Activated naive CD4-positive, alpha-beta T cell treated with anti-CD3 and anti-CD28 coated beads, Interleukin-2, amount 50 U/mL, for 16 hours (primary cell): ENCODE data around the gene MEGF11.
"Not testable (repeated sequence)": the region's sequence is repeated elsewhere in the genome, so short reads cannot be mapped to it uniquely, and the experiment has no call there.

Source experiments
- DNase-seq: peaks from one replicate; pipeline ENCODE4 v3.0.0-alpha.2; 2020

Gene MEGF11

DNA sequence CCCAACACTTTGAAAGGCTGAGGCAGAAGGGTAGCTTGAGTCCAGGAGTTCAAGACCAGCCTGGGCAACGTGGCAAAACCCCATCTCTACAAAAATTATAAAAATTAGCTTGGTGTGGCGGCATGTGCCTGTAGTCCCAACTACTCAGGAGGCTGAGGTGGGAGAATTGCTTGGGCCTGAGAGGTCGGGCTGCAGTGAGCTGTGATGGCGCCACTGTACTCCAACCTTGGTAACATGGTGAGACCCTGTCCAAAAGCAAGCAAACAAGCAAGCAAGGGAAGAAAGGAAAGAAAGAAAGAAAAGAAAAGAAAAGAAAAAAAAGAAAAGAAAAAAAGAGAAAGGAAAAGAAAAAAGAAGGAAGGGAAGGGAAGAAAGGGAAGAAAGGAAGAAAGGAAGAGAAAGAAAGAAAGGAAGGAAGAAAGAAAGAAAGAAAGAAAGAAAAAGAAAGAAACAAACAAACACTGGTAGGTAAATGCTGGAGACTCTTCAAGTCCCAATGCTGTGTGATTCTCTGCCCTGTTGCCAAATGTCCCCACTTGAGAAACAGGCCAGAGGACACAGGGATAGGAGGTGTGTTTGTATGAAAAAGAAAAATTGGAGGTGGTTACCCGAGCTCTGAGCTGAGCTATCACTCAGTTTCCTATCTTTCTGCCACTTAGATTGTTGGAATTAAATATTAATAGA lies 263.1 kb downstream of the MEGF11 start:
- DNase-seq, result no peak

DNA sequence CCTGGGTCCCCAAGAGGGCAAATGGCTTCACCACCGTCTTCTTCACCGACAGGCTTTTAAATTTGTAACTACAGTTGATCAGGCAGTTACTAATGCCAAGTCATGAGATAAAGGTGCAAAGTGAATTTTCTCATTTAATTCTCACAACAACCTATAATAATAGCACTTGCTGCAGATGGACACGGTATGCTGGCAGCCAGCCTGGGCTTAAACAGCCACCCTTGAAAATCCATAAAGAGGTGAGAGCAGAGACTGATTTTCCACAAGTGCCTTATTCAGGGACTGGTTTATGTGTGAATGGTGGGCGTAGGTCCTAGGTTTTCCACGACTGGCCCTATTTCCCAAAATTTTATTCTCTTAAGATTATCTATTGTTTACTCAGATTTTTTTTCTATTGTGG lies 266.4 kb downstream of the MEGF11 start:
- DNase-seq, result no peak

DNA sequence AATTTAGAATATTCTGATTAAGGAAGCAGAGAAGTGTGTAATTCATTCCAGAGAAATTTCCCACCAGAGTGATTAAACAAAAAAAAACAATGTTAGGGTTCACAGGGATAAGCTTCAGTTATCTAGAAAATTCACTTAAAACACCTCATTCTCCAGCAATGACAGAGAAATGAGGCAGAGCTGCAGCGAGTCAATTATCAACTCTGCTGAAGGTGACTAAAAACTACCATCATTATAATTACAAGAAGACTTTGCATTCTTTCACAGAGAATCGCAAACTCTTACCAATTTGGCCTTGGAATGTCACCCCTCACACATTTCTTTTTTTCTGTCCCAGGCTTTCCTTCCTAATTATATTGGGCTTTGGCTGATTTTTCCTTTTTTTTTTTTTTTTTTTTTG lies 267.1 kb downstream of the MEGF11 start:
- no peak for DNase-seq

- DNase-seq, result no peak
Observed at GRCh38 chr15:65985387-65985786, 268.2 kb downstream of the MEGF11 start.

DNA sequence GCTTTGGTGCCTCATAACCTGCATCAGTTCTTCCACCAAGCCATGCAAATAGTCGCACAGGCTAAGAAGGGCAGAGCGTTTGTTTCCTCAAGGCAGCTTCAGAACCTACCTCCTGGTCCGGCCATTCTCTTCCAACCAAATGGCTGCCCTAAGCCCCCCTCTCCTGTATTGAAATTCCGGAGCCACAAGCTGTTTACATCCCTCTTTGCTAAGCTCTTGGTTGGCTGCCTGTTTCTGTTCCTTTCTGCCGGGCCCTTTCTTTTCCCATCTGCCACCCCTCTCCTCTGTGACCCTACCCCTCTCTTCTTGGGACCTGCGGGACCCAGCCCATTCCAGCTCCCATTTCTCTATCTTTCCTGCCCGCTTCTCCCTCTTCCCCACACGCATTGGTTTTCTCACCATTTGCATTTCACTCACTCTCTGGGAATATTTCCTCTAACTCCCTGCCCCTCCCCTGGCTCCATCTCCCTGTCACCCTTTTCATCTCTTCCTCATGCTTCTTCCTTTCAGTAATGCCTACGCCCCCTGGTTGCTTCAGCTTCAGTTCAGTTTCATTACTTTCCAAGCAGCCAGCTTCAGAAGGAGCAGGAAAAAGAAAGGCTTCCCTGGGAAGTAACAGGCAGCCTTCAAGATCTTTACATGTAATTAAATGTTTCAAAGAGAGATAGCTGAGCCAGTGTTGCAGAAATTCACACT lies 270.8 kb downstream of the MEGF11 start:
- no peak for DNase-seq

GRCh38 chr15:65981837-65982626 lies 271.5 kb downstream of the MEGF11 start:
- DNase-seq, result peak; percentile 77

- no peak for DNase-seq
Observed at GRCh38 chr15:65980824-65981456, 272.6 kb downstream of the MEGF11 start.

DNA sequence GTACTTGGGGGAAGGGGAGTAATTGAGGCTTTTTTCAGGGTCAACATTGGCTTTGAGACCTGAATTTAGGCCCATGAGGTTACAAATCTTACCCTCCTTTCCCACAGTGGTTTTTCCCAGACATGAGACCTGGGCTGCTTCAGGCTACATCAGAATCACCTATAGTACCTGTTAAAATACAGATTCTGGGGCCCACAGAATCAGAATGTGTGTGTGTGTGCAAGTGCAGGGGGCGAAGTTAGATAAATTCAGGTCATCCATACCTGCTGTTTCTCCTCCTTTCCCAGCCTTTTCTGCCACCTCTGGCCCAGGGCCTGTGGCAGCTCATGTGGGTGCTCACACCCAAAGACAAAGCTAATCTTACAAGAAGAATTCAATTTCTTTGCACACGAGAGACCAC lies 273.7 kb downstream of the MEGF11 start:
- DNase-seq, result no peak

- DNase-seq, result no peak
Observed at GRCh38 chr15:65979316-65979715, 274.2 kb downstream of the MEGF11 start.

GRCh38 chr15:65978110-65978509 lies 275.4 kb downstream of the MEGF11 start:
- no peak for DNase-seq

- DNase-seq, result not testable (repeated sequence)
Observed at GRCh38 chr15:65976196-65976595, 277.4 kb downstream of the MEGF11 start.

DNA sequence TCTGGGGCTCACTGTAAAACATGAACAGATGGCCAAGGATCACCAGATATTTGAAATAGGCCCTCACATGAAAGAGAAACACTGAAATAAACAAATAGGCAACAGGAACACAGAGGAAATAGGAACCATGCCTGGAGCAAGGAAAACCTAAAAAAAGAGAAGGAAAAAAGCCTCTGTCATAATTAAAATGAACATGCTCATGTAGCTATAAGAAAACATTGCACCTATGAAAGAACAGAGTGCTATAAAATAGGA lies 281.9 kb downstream of the MEGF11 start:
- DNase-seq, result no peak

- no peak for DNase-seq
Observed at GRCh38 chr15:65970937-65971740, 282.4 kb downstream of the MEGF11 start.

DNA sequence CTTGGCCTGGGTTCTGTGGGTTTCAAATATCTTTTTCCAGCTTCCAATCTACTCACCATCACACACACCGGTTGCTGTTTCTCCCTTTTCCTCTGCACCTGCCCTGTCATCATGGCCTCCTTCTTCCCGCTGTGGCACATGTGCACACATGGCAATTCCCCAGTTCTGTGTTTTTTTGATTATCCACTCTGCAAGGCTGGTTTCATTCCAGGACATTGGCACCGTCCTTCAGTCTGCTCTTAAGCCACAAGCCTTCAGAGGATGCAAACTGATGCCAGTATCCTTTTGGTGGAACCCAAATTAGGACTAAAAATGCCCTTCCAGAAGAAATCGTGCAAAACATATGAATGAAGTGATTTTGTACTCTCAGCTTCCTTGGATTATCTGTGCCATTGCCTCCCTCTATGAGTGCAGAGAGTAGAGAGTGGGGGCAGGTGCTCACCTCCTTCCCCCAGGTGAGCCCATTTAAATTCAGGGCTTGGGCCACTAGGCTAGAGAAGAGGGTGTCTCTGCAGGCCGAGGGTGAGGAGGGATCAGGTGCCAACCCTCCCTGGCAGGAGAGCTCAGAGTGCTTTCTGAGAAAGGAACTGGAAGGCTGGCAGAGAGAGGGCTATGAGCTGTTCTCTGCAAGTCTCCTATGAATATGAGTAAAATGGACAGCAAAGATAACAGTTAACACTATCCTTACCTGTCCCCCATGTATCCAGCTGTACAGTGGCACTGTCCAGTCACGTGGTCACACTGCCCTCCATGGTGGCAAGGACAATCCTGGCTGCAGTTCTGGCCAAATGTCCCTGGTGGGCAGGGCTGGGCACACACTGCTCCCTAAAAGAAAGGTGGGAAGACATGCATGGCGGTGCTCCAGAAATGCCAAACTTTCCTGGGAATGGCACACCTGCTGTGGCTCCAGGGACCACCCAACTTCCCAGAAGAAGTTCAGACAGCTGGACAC lies 283.4 kb downstream of the MEGF11 start:
- DNase-seq, result no peak

GRCh38 chr15:65968511-65968910 lies 285.0 kb downstream of the MEGF11 start:
- no peak for DNase-seq

DNA sequence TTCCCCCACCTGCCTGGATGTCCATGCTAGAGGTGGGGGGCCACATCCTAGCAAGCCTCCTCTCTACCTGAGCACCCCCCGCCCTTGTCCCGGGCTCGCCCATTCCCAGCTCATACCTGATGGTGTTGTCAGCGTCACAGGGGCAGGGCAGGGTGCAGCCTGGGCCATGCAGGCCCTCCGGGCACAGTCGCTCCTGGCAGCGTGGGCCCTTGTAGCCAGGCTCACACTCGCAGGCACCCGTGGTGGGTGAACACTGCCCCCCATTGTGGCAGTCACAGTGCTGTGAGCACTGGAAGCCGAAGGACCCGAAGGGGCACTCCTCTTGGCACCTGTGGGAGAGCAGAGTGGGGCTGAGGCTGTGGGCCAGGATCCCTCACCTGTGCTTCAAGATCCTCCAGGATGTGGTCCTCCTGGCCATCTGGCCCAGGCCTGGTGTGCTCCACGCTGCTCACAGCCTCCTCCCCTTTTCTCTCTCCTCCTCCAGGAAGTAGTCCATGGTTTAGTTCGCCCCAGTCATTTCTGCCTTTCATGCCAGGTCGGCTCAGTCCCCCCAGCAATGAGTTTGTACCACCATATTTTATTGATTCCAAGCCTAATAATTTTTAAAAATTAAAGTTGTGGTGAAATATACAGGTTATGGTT lies 288.6 kb downstream of the MEGF11 start:
- no peak for DNase-seq

DNA sequence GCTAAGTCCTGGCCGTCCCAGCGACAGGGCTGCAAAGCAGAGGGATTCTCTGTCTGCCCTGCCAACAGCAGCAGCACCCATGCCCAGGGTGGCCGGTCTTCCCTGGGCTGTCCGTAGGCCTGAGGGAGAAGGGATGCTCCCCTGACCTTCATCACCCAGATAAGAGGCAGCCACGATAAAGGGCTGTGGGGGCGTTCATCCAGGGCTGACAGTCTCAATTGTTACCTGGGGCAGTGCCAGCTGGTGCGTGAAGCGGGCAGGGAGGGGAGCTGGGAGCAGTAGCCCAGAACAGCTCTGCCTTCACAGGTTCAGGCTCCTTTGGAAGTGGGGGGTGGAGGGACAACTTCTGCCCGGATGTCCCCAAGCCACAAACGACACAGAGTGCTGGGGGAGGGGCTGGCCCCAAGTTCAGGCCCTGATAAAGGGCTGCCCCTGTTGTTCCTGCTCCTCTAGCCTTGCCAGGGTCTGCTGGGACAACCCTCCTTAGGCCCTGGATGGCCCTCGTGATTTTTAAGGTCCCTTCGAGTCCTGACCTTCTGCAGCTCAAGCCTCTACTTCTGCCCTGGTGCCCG lies 289.6 kb downstream of the MEGF11 start:
- no peak for DNase-seq

GRCh38 chr15:65963358-65963757 lies 290.2 kb downstream of the MEGF11 start:
- DNase-seq, result no peak

- no peak for DNase-seq
Observed at GRCh38 chr15:65962187-65962586, 291.4 kb downstream of the MEGF11 start.

DNA sequence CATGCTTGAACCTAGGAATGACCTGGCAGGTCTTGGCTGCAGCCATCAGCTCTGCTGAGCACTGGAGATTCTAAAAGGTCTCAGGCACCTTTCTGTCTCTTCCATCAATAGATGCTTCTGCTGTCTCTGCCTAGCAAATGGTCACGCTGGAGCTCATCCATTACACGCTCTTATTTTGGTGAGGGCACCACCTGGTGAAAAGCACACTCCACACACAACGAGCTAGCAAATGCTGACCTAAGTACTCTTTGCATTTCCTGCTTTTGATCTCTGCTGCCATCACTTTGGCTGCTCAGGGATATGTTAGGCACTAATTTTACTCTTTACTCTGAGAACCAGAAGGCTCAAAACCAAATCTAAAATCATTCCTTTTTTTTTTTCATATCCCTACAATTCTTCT lies 293.0 kb downstream of the MEGF11 start:
- no peak for DNase-seq

GRCh38 chr15:65958835-65959234 lies 294.7 kb downstream of the MEGF11 start:
- DNase-seq, result no peak
